GM21737 (cell line): ENCODE measurements around the gene SSTR3.
"Not testable (repeated sequence)": the region's sequence is repeated elsewhere in the genome, so short reads cannot be mapped to it uniquely, and the experiment has no call there.

Source experiments
- ATAC-seq: cut with Tn5 transposase; IDR thresholded peaks from one replicate; pipeline ENCODE4 v1.9.1; 2021; ENCODE audit warnings: mild to moderate bottlenecking, moderate library complexity; ENCODE audit not compliant: unreplicated experiment

SSTR3 gene

DNA sequence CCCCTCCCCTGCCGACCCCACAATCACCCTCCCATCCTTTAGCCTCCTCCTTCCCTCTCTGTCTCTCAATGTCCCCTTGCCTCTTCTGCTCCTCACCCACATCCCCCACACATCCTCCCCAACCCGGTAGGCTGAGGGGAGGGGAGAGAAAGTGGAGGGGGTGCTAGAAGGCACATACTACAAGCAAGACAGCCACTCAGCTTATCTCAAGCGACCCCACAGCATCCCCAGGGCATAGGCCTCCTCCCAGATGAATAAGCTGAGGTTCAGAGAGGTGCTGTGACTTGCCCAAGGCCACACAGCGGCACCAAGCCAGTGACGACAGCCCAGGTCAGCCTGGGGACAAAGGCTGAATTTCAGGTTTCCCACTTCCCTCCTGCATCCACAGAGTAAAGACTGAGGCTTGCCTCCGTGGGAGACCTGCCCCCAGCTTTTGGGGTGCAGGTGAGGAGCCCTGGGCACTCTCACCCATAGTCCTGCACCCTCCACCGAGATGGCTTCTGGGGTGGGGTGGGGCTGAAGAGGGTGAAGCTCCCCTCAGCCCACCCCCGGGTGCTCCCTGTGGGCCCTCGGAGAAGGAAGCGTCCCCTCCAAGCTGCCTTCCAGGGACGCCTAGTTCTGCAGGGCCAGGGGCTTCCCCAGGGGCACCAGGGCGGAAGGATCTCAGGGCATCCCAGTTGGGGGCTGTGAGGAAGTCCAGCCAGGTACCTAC lies 31.3 kb upstream of the SSTR3 start:
- peak; percentile 5 for ATAC-seq

DNA sequence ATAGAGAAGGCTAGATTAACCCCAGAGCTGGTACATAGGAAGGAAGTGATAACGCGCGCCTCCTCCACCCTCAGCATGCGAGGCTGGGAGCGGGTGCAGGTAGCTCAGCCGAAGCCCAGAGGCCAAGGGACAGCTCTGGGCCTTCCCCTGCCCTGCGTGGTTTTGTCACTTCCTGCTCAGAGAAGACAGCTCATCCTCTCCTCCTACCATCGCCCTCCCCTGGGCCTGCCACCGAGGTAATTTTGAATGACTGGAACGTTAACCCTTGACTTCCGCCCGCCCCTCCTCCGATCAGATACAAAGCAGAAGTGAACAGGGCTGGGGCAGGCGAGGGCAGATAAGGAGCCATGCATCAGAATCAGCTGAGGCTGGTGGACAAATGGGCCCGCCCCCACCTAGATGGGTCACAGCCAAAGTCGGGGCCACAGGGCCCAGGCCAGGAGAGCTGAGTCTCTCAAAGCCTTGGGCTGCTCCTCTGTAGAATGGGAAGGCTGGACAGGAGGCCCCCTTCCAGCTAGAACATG lies 30.2 kb upstream of the SSTR3 start:
- ATAC-seq, result peak; percentile 53

DNA sequence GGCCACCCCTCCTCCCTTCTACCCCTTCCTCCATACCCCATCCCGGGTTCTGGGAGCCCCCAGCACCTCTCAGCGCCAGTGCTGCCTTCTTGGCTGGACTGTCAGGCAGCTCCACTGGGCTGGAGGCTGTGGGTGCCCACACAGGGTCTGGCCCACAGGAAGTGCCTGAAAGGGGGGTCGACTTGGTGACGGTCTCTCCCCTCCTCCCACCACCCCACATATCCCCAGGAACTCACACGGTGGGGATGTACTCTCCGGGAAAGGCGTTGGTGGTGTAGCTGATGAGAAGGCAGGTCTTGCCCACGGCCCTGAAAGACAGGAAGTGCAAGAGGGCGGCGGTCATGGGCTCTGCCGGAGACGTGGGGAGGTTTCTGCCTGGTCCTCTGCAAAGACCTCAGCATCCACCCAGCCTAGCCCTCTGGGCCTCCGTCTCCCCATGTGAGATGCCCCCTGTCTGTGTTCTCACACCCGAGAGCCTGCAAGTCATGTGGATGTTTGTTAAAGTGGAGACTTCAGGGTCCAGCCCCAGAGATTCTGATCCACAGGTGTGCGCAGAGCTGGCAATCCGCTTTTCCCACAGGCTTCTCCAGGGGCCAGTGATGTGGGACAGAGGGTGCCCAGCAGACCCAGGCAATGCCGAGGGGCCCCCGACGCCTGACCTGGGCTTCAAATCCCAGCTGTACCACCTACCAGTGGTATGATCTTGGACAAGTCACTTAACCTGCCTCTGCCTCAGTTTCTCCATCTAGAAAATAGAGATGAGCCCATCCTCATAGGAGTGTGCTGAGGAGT lies 29.3 kb upstream of the SSTR3 start:
- no peak for ATAC-seq

DNA sequence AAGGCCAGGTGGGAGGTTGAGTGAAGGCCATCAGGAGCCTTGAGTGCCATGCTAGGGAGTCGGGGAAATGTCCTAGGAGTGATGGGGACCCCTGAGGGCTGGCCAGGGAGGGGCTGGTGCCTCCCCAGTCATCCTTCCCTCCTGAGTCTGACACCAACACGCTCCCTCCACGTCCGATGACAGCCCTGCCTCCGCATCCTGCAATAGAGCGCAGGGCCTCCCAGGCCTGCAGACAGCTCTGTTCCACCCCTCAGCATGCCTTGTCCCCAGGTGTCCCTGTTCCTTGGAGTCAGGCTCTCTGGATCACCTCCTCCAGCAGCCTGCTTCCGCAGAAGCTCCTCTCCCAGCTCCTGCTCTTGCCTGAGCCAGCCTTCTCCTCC lies 28.7 kb upstream of the SSTR3 start:
- ATAC-seq, result no peak

DNA sequence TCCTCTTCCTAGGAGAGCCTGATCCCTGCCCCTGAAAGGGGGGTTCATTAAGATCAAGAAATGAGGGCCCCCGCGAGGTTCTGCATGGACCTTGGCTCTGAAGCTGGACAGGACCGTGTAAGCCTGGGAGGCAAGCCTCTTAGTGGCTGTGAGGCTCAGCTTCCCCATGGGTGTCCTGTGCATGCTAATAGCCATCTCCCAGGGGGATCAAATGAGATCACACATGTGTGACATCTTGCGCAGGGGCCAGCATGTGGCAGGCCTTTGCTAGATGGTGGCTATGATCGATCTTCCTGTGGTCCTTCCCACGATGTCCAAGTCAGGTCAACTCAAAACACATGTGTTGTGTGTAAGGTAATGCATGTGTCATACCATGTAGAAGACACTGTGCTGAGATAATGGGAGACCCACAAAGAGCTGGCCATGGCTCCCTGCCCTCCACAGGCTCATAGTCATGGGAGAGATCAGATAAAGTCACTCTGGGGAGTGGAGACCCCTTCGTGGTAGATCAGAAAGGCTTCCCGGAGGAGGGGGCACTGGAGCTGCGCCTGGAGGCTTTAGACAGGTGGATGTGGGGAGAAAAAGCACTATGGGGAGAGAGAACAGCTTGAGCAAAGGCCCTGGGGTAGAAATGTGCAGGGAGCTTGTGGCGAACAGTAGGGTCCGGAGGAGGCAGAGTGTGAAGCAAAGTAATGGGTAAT lies 28.1 kb upstream of the SSTR3 start:
- no peak for ATAC-seq

DNA sequence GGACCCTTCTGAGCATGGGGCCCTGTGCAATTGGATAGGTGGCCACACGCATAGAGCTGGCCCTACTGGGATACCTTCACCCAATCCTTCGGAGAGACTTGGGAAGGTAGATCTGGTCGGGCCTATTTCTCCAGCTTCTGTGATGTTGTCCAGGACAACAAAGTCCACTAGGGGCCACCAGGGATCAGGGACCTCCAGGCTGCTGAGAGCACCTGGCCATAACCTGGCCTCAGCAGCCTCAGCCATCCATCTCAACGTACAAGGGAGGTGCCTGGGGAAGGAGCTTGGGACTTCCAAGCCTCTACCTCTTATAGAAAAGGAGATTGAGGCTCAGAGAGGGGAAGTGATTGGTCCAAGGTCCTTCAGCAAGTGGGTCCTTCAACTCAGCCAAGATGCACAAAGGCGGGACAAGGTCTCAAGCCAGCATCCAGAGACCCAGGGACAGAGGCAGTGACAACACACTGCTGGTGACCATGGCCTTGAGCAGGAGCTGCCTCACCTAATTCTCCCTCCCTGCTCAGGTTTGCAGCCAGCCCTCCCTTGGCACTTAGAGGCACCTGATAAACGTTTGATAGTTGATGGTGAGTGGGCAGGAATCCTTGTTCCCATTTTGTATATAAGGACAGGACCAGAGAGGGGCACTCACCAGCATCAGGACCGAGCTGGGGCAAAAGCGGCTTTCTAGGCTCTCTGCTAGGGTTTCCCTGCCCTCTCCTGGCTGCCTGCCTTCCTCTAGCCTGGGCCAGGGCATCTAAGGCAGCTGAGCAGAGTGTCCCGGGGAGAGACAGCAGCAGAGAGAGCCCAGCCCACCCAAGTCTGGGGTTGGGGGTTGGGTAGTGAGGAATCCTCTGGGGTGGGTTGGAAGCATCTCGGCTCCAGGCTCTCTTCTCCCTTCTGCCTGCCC lies 27.3 kb upstream of the SSTR3 start:
- no peak for ATAC-seq

DNA sequence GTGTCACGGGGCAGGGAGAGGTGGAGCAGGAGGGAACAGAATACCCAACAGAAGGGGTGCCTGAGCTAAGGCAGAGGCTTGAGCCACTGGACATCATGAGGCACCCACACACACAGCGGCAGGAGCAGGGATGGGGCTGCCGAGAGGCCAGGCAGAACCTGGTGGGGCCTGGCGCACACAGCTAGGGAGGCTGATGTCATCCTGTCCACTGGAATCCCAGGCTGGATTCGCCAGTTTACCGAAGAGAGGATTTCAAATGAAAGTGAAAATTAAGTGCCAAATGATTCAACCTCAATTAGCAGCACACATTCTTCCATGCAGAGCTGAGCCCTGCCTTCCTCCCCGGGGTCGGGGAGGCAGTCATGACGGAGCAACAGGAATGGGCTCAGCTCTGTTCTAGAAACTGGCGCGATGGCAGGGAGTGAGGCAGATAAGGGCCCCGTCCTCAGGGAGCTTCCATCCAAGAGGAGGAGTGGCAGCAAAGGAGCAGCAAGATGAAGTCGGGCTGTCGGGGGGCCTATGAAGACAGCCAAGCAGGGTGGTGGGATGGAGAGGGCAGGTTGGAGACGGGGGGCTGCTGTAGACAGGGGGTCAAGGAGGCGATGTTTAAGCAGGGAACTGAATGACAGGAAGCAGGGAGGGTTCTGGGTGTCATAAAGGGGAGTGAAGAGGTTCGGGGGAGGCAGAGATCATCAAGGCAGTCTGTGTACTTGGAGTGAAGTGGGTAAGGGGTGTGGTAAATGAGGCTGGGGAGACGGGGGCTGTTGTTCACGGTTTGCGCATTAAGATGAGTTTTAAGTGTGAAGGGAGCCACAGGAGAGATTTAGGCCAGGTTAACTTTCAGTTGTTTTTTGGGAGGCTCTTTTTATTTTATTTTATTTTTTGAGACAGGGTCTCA lies 25.3 kb upstream of the SSTR3 start:
- no peak for ATAC-seq

DNA sequence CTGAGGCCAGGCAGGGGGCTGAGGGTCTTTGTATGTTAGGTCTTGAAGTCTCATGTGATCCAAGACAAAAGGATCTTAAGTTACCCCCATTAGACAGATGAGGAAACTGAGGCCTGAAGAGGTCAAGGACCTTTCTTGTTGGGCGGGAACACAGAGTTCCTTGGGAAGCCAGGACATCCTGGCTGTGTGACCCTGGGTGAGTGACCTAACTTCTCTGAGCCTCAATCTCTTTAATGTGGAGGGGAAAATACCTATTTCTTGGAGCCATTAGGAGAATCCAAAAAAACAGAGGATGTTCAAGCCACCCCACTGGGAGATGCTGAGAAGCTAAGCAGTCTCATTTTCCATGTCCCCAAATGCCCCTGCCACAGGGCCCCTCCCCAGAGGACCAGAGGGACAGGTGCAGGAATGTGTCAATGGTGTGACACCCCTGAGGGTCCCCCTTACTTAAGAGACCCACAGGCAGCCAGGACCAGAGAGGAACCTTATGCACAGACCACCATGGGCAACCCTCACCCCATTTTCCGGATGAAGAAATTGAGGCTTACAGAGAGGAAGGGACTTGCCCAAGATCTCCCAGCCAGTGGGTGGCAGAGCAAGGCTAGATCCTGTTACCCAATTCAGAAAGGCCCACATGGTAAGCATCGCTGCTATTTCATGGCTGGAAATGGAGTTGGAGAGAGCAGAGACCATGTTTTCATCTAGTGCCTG lies 23.8 kb upstream of the SSTR3 start:
- ATAC-seq, result no peak

DNA sequence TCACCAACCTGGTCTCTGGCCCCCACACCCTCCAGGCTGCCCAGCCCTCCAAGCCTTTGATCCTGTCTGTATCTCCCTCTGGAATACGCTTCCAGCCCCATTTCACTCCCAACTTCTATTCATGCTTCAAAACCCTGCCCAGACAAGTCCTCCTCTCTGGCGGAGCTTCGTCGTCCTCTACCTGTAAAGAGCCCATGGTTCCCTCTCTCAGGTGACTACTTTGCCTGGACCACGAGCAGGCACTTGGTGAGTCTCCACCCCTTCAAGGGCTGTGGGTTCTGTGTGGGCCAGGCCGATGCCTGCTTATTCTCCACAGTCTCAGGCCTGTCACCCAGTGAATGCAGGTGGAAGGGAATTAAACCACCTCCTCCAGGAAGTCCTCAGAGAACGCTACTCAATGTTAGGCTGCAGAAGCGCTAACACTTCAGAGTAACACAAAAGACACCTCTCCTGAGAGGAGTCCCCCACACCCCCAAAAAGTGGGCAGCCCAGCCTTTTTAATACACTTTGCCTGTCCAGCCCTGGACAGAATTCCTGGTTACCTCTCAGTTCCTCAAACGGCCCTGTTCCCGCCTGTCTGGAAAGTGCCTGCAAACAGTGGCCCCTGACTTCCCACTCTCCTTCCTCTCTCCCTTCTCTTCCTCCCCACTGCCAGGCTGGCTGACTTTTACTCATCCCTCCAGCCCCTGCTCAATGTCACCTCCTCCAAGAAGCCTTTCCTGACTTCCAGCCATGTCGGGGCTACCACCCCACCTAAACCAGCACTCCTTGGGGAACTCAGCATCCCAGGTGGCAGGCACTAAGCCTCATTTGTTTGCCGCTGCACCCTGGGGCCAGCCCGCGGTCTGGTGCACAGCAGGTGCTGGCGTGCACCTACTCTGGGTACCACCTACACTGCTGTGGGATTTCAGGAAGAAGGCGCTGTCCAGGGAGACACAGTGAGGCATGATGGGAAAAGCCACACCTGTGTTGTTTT lies 22.7 kb upstream of the SSTR3 start:
- no peak for ATAC-seq

DNA sequence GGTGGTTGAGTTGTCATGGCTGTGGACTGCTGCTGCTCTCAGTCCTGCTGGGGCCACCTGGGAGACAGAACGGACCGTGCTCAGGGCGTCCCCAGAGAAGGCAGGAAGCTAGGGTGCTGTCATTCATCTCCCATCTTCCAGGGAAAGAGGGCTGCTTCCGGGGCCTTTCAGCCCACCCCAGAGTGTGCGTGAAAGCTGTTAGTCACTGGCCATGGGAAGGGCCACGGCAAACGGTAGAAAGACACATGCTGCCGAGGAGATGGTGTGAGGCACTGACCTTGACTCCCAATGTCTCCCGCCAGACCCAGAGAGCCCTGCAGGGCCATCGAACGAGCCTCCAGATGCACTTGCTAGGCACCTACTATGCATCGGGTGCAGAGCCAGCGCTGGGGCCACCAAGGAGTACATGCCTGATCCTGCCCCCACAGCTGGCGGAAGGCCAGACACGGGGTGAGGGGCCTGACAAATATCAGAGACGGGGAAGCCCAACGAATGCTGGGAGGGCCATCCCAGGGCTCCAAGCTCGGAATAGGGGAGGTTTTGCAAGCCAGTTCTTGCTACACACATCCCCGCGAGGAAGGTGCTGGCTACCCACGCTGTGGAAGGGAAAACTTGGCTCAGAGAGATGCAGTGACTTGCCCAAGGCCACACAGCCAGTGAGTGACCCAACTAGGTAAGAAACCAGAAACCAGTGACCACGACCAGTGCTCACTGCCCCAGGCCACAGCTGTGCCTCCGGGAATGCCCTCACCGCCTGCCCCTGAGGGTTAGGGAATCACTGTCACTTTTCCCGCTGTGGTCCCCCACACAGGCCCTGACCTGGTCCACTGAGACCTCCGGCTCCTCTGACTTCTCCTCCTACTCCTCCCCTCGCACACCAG lies 21.7 kb upstream of the SSTR3 start:
- ATAC-seq, result no peak

DNA sequence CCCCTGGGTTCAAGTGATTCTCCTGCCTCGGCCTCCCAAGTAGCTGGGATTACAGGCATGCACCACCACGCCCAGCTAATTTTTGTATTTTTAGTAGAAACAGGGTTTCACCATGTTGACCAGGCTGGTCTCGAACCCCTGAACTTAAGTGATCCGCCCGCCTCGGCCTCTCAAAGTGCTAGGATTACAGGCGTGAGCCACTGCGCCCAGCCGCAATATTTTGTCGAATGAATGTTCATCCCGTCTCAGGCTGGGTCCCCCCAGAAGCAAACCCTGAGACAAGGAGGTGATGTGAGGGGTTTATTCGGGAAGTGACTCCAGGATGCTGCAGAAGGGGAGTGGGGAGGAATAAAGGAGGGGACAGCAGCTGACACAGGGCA lies 21.1 kb upstream of the SSTR3 start:
- ATAC-seq, result not testable (repeated sequence)

DNA sequence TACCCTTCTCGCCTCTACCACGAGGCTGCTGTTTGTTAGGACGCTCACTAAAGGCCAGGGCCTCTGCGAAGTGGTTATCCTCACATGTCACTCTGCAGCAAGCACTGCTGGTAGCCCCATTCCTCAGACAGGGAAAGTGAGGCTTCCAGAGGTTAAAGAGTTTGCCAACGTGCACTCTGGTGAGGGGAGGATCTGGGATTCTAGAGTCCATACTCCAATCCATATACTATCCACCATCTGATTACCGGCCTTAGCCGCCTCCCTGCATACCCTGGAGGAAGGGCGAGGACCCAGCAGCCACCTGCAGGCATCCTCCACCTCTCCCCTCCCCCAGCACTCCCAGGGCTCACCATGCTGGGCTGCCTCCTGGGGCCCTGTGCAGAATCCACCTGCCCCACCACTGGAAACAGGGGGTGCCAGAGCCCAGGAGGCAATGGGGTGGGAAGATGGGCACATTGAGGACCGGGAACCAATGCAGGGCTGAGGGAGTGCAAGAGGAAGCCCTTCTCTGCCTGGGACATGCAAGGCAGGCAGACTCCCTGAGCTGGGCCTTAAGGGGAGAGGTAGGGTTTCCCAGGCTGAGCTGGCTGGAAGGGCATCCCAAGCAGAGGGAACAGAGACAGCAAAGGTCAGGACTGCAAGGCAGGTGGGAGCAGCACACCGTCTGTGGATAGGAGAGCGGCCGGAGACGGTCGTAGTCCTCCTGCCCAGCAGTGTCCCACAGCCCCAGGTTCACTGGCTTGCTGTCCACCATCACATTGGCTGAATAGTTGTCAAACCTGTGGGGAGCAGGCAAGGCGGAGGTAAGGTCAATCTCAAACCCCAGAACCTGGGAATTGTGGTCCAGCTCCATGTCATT lies 20.1 kb upstream of the SSTR3 start:
- no peak for ATAC-seq

DNA sequence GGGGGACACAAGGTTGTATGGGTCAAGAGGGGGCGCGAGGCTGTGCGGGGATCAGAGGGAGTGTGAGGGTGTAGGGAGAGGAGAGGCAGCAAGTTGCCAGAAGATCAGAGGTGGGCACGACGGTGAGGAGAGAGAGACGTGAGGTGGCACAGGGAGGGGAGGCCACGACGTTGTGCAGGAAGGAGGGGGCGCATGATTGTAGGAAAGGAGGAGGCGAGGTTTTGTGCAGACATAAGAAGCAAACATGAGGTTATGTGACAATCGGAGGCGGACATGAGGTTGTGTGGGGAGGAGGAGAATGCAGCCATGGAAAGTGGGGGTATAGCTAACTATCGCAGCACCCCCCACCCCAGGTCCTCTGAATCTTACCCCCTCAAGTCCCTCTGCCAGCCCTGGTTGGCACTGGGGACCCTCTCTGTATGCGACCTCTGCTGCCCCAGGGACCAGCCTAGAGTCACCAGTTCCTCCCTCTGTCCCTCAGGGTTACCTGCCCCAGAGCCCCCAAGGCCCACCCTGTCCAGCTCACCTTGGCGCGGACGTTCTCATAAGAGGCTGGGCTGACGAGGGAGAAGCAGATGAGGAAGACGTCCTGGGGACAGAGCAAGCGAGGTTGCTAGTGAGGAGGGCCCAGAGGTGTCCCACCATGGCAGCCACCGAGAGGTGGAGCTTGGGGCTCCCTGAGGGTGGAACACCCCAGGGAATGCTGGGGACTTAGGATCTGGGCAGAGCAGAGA lies 19.3 kb upstream of the SSTR3 start:
- no peak for ATAC-seq

DNA sequence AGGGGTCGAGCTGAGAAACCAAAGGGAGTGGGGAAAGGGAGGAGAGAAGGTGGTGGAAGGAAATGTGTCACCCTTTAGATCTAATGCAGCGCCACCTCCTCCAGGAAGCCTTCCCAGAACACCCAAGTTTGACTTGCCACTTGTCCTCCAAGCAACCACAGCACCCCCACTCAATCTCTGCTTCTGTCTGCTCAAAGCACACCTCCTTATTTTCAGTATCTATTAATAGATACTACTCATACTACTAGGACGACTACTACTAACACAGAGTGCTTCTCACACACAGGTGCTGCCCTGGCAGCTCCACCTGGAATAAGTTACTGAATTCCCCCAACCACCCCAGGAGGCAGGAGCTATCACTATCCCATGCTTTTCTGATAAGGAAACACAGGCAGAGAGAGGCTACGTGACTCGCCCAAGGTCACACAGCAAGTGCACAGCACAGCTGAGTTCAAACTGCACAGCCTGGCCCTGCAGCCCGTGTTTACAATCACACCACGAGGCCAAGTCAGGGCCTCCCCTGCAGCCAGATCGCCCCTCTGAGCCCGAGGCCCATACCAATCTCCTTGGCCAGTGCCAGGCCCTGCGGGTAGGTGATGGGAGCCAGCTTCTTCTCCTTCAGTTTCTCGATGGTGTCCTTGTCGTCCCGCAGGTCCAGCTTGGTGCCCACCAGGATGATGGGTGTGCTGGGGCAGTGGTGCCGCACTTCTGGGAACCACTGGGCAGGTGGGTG lies 18.6 kb upstream of the SSTR3 start:
- ATAC-seq, result no peak
